Measurements from ENCODE around the gene MCAT.

Gene MCAT

DNA sequence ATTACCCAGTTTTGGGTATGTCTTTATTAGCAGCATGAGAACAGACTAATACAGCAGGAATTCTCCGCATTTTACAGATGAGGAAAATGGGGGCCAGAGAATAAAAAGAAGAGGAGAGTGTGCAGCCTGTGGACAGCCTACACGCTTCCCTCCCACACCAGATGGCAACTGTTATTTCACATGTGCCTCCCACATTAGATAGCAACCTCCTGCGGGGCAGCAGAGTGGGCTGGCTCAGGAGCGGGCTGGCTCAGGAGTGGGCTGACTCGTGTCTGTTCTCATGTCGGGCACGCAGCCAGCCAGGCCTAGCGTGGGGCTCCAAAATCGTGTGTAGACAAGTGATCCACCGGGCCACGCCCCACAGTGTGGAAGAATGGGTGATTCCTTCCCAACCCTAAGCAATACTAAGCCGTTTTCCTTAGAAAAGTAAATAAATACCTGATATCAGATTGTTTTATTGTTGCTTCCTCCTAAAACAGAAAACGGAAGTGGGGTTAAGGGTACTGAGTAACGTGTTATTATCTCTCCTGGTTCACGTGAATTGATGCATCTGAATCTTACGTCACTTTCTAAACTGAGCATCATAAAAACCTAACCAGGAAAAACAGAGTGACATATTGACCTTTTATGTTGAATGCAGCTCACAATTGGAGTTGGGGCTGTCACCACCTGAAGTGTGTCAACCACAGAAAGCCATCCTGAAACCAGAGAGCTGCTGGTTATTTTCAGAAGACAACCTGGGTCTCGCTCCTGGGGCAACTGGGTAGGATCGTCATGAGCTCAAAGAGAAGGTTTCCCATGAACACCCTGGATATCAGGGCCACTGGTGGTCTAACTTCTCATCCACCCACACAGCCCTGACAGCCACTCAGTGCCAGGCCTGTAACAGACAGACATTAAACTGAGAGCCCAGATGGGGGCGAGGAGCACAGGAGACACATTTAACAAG is 57.3 kb downstream of the MCAT start:
- 92% methylated on average over 8 of the region's 19 CpGs for WGBS (ENCODE audit: insufficient coverage)
- no peak overlapping the region for H3K27ac ChIP-seq (ENCODE audit: insufficient read depth in 1 of 2, low read depth in 1 of 2, low read length in 2 of 2, poor library complexity in 1 of 2, severe bottlenecking in 2 of 2)
- H3K4me1 ChIP-seq (ENCODE audit: control extremely low read depth in 1 of 4, control insufficient read depth in 4 of 4, insufficient read depth in 4 of 4, low read length in 3 of 4): peaks cover 5 to 15% (median 9%) of the 10 kb centered on the region in 4 experiments
- peaks cover 0 to 5% (median 0%) of the 10 kb centered on the region in 4 experiments for H3K36me3 ChIP-seq (ENCODE audit: control insufficient read depth in 4 of 4, insufficient read depth in 4 of 4, low read length in 3 of 4)
- POLR2A ChIA-PET: no interaction called here
- DNase-seq: no peak
- H3K27me3 ChIP-seq (replicated peaks in 2 of 5; ENCODE audit: control insufficient read depth in 4 of 5, insufficient read depth in 5 of 5, low read length in 4 of 5): no peaks in the 10 kb centered on the region
- CTCF ChIA-PET: interaction anchor here (1.1 kb wide), 1 partner anchor 26 kb away, joined by 3 read pairs; no protein-coding TSS in a partner anchor
- H3K4me3 ChIP-seq (ENCODE audit: control insufficient read depth in 1 of 7, extremely low read depth in 1 of 7, insufficient read depth in 4 of 7, low read depth in 2 of 7, low read length in 6 of 7): no peak overlapping the region
- H3K9me3 ChIP-seq (ENCODE audit: control extremely low read depth in 1 of 5, control insufficient read depth in 4 of 5, insufficient read depth in 2 of 5, low read depth in 1 of 5, low read length in 4 of 5): no peaks in the 10 kb centered on the region
